Heart left ventricle (tissue), 13 donors: ENCODE measurements around the gene CAMTA1.

Experiments used
- POLR2A ChIP-seq, 2 donors: fragments of 450-650 bp; IDR thresholded peaks; one replicate each; pipeline ENCODE4 v1.6.1; 2017; ENCODE audit warnings: antibody characterized with exemption in 2 of 2, mild to moderate bottlenecking in 2 of 2, moderate library complexity in 2 of 2
- TF ChIP-seq, protein P1 (sequence below), 12 donors: fragments of 200-600 bp; sonication (generic) in 4 of 12; IDR thresholded peaks; one replicate each; pipeline versions ENCODE4 v1.5.0 to v1.8.0; 2018 to 2022; ENCODE audit warnings: antibody characterized with exemption in 12 of 12, mild to moderate bottlenecking in 5 of 12
- donor health status: ischemic (EF 13 %, LVEDD 7.1; RV severe dilation, severe dysfunction).
- donor health status: DM: no; HTN: yes; CAD: no.
- donor health status: DM: no; HTN: no; CAD: no.
- donor health status: ischemic (EF 25% LVEDD 6.9; RV normal size, moderate dysfunction).
- donor health status: ischemic (EF 25% LVEDD 5.7; RV mildly dilated, moderate dysfunction).
- donor health status: ischemic (EF 35%, LVEDD 5.7; RV mildly dilated, moderate dysfunction).
- donor health status: nonischemic (EF 11% LVEDD 7.7; RV severe dilation, severe dysfunction).
- donor health status: DM: yes; HTN: yes; CAD: no.
- donor health status: PGD.
- donor health status: ischemic (EF 29% LVEDD 5.4; RV normal size, mild dysfunction).
- donor health status: nonischemic (EF 23%, LVEDD 6.1; RV moderate dilation, normal function).

DNA sequence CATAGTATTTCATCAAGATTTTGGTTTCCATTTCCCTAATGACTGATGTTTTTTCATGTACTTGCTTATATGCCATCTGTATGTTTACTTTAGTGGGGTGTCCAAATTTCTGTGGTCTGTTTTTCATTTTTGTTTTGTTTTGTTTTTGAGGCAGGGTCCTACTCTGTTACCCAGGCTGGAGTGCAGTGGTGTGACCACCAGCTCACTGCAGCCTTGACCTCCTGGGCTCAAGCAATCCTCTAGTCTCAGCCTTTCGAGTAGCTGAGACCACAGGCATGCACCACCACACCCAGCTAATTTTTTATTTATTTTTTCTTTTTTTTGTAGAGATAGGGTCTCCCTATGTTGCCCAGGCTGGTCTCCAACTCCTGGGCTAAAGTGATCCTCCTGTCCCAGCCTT, 607.9 kb downstream of the CAMTA1 start:
- TF ChIP-seq, protein P1, sequence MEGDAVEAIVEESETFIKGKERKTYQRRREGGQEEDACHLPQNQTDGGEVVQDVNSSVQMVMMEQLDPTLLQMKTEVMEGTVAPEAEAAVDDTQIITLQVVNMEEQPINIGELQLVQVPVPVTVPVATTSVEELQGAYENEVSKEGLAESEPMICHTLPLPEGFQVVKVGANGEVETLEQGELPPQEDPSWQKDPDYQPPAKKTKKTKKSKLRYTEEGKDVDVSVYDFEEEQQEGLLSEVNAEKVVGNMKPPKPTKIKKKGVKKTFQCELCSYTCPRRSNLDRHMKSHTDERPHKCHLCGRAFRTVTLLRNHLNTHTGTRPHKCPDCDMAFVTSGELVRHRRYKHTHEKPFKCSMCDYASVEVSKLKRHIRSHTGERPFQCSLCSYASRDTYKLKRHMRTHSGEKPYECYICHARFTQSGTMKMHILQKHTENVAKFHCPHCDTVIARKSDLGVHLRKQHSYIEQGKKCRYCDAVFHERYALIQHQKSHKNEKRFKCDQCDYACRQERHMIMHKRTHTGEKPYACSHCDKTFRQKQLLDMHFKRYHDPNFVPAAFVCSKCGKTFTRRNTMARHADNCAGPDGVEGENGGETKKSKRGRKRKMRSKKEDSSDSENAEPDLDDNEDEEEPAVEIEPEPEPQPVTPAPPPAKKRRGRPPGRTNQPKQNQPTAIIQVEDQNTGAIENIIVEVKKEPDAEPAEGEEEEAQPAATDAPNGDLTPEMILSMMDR (IDR thresholded peaks at IDR 0.05), result no peak
- no peak for TF ChIP-seq POLR2A (IDR thresholded peaks at IDR 0.05)
